T-helper 22 cell (primary cell): ENCODE data around the gene ESRRB.

Experiments used
- DNase-seq: peaks from one replicate; pipeline ENCODE4 v3.0.0-alpha.2; 2020; ENCODE audit warnings: low read depth

The ESRRB gene

GRCh38 chr14:76407449-76408150 is 31.7 kb downstream of the ESRRB start:
- DNase-seq, result no peak

- no peak for DNase-seq
Observed at GRCh38 chr14:76408877-76409276, 32.9 kb downstream of the ESRRB start.

- DNase-seq, result no peak
Observed at GRCh38 chr14:76412501-76412900, 36.6 kb downstream of the ESRRB start.

GRCh38 chr14:76413106-76413961 is 37.4 kb downstream of the ESRRB start:
- DNase-seq, result no peak

GRCh38 chr14:76413962-76414600 is 38.1 kb downstream of the ESRRB start:
- DNase-seq, result no peak

GRCh38 chr14:76419399-76419798 is 43.5 kb downstream of the ESRRB start:
- no peak for DNase-seq

- DNase-seq, result no peak
Observed at GRCh38 chr14:76420827-76421226, 44.9 kb downstream of the ESRRB start.

GRCh38 chr14:76421662-76422061 is 45.7 kb downstream of the ESRRB start:
- no peak for DNase-seq

GRCh38 chr14:76422662-76423061 is 46.7 kb downstream of the ESRRB start:
- DNase-seq, result no peak

- no peak for DNase-seq
Observed at GRCh38 chr14:76423534-76423933, 47.6 kb downstream of the ESRRB start.

GRCh38 chr14:76424359-76424758 is 48.4 kb downstream of the ESRRB start:
- no peak for DNase-seq

- DNase-seq, result no peak
Observed at GRCh38 chr14:76426161-76426696, 50.3 kb downstream of the ESRRB start.

- DNase-seq, result no peak
Observed at GRCh38 chr14:76428611-76429010, 52.7 kb downstream of the ESRRB start.

- no peak for DNase-seq
Observed at GRCh38 chr14:76430017-76430416, 54.1 kb downstream of the ESRRB start.

GRCh38 chr14:76430475-76430980 is 54.6 kb downstream of the ESRRB start:
- no peak for DNase-seq

GRCh38 chr14:76431538-76431937 is 55.6 kb downstream of the ESRRB start:
- no peak for DNase-seq

- DNase-seq, result no peak
Observed at GRCh38 chr14:76432827-76433752, 57.2 kb downstream of the ESRRB start.

GRCh38 chr14:76434220-76434619 is 58.3 kb downstream of the ESRRB start:
- DNase-seq, result no peak

GRCh38 chr14:76439237-76439775 is 63.4 kb downstream of the ESRRB start:
- no peak for DNase-seq

GRCh38 chr14:76446486-76446885 is 70.5 kb downstream of the ESRRB start:
- no peak for DNase-seq

GRCh38 chr14:76446921-76447320 is 71.0 kb downstream of the ESRRB start:
- no peak for DNase-seq
